HepG2 (cell line): ENCODE measurements around the gene CCM2.

Source experiments
- BHLHE40 ChIP-seq: IDR thresholded peaks from 2 replicates; pipeline ENCODE4 v1.6.1; 2011; ENCODE audit warnings: low read length, improper control_type of control experiment
- MAFK ChIP-seq, 2 experiments: IDR thresholded peaks in 1 of 2; conservative IDR thresholded peaks in 1 of 2; 2 replicates each; pipeline ENCODE4 v1.6.1; 2011; ENCODE audit warnings: improper control_type of control experiment in 2 of 2, low read length in 2 of 2
- MYC ChIP-seq: sonication (generic); formaldehyde crosslinking; IDR thresholded peaks from 2 replicates; pipeline ENCODE4 v1.9.0; 2021; ENCODE audit warnings: missing genetic modification reagents, borderline replicate concordance
- RFX3 ChIP-seq: IDR thresholded peaks from 2 replicates; pipeline ENCODE4 v1.6.1; 2016; ENCODE audit warnings: missing biosample characterization, missing genetic modification reagents
- XBP1 ChIP-seq: sonication (generic); formaldehyde crosslinking; IDR thresholded peaks from 2 replicates; pipeline ENCODE4 v1.5.0; 2020; ENCODE audit warnings: missing genetic modification reagents
- ZNF703 ChIP-seq: sonication (generic); formaldehyde crosslinking; IDR thresholded peaks from 2 replicates; pipeline ENCODE4 v1.5.1; 2020; ENCODE audit warnings: missing genetic modification reagents, mild to moderate bottlenecking, moderate library complexity, borderline replicate concordance
- TF ChIP-seq, protein P1 (sequence below): sonication (generic); formaldehyde crosslinking; IDR thresholded peaks from 2 replicates; pipeline ENCODE4 v1.4.0; 2020; ENCODE audit warnings: missing genetic modification reagents
- TF ChIP-seq, protein P2 (sequence below): sonication (generic); formaldehyde crosslinking; IDR thresholded peaks from 2 replicates; pipeline ENCODE4 v1.5.0; 2020; ENCODE audit warnings: missing genetic modification reagents
- TF ChIP-seq, protein P3 (sequence below): sonication (generic); formaldehyde crosslinking; IDR thresholded peaks from 2 replicates; pipeline ENCODE4 v1.5.0; 2020; ENCODE audit warnings: mild to moderate bottlenecking, missing genetic modification reagents, moderate library complexity

DNA sequence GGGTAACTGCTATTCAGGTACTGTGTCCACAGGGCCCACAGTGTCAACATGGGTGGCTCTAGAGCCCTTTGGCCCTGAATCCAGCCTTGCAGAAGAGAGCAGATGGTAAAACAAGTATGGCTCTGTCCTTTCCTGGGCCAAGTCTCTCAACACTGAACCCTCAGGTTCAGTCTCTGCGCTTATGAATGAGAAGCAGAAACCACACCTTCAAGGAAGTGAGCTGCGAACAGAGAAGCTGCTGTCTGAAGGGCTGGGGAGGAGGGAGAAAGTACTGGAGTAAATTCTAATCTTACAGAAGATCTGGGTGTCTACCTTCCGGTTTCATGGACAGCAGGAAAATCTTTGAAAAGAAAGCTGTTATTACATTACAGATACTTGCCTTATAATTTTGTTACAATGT lies 107.4 kb downstream of the CCM2 start:
- no peak for TF ChIP-seq RFX3 (CRISPR knock-in tag)
- TF ChIP-seq, protein P1, sequence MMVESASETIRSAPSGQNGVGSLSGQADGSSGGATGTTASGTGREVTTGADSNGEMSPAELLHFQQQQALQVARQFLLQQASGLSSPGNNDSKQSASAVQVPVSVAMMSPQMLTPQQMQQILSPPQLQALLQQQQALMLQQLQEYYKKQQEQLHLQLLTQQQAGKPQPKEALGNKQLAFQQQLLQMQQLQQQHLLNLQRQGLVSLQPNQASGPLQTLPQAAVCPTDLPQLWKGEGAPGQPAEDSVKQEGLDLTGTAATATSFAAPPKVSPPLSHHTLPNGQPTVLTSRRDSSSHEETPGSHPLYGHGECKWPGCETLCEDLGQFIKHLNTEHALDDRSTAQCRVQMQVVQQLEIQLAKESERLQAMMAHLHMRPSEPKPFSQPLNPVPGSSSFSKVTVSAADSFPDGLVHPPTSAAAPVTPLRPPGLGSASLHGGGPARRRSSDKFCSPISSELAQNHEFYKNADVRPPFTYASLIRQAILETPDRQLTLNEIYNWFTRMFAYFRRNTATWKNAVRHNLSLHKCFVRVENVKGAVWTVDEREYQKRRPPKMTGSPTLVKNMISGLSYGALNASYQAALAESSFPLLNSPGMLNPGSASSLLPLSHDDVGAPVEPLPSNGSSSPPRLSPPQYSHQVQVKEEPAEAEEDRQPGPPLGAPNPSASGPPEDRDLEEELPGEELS: no peak
- TF ChIP-seq MAFK (conservative IDR thresholded peaks at IDR 0.05 in 1 of 2, IDR thresholded peaks at IDR 0.05 in 1 of 2; ENCODE audit: low read length in 2 of 2): no peak
- TF ChIP-seq BHLHE40: no peak
- TF ChIP-seq XBP1 (CRISPR knock-in tag): no peak
- no peak for TF ChIP-seq MYC (CRISPR knock-in tag)
- no peak for TF ChIP-seq ZNF703 (CRISPR knock-in tag)
- TF ChIP-seq, protein P2, sequence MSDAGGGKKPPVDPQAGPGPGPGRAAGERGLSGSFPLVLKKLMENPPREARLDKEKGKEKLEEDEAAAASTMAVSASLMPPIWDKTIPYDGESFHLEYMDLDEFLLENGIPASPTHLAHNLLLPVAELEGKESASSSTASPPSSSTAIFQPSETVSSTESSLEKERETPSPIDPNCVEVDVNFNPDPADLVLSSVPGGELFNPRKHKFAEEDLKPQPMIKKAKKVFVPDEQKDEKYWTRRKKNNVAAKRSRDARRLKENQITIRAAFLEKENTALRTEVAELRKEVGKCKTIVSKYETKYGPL (CRISPR knock-in tag): no peak
- TF ChIP-seq, protein P3, sequence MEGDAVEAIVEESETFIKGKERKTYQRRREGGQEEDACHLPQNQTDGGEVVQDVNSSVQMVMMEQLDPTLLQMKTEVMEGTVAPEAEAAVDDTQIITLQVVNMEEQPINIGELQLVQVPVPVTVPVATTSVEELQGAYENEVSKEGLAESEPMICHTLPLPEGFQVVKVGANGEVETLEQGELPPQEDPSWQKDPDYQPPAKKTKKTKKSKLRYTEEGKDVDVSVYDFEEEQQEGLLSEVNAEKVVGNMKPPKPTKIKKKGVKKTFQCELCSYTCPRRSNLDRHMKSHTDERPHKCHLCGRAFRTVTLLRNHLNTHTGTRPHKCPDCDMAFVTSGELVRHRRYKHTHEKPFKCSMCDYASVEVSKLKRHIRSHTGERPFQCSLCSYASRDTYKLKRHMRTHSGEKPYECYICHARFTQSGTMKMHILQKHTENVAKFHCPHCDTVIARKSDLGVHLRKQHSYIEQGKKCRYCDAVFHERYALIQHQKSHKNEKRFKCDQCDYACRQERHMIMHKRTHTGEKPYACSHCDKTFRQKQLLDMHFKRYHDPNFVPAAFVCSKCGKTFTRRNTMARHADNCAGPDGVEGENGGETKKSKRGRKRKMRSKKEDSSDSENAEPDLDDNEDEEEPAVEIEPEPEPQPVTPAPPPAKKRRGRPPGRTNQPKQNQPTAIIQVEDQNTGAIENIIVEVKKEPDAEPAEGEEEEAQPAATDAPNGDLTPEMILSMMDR (CRISPR knock-in tag): no peak
